Measurements from ENCODE around the gene IDE.

DNA sequence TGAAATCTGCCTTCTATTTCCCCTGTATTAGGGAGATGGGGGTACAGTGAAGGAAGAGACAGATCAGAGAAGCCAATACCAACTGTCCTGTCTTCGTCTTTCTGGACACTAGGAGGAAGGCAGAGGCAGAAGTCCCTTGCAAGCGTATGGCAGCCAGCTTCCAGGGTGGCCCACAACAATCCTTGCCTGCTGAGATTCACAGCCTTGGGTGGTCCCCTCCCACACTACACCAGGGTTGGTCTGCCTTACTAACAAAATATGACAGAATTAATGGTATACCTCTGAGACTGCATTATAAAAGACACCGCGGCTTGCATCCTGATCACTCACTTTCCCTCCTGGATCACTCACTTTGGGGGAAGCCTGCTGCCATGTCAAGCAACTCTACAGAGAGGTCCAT lies 90.4 kb downstream of the IDE start:
- TF ChIP-seq, protein P1, sequence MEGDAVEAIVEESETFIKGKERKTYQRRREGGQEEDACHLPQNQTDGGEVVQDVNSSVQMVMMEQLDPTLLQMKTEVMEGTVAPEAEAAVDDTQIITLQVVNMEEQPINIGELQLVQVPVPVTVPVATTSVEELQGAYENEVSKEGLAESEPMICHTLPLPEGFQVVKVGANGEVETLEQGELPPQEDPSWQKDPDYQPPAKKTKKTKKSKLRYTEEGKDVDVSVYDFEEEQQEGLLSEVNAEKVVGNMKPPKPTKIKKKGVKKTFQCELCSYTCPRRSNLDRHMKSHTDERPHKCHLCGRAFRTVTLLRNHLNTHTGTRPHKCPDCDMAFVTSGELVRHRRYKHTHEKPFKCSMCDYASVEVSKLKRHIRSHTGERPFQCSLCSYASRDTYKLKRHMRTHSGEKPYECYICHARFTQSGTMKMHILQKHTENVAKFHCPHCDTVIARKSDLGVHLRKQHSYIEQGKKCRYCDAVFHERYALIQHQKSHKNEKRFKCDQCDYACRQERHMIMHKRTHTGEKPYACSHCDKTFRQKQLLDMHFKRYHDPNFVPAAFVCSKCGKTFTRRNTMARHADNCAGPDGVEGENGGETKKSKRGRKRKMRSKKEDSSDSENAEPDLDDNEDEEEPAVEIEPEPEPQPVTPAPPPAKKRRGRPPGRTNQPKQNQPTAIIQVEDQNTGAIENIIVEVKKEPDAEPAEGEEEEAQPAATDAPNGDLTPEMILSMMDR (IDR thresholded peaks at IDR 0.05): no peak
- no peak for TF ChIP-seq POLR2AphosphoS5 (IDR thresholded peaks at IDR 0.05)
- no peak for TF ChIP-seq POLR2A (IDR thresholded peaks at IDR 0.05)

Data from gastroesophageal sphincter (tissue), 3 donors.